ENCODE data around the gene KANSL2.

Gene KANSL2

DNA sequence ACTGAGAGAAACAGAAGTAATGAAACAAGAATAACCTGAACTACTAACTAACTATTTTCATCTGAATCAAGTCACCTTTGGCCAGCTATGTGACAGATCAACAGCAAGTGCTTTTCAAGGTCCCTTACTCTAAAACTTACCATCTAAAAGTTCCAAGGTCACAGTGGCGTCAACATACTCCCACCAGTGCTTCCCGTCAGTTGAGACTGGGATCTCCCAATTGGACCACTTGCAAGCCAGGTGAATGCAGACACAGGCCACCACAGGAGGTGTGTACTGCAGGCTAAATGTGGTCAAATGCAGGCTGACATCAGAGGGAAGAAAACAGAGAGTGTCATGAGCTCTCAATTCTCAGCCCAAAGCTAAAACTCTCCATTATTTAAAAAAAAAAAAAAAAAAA, 13.8 kb upstream of the KANSL2 start:
- Histone ChIP-seq H3K9me3 (ENCODE audit: low read length) (no peaks in the 10 kb centered on the region), H3K36me3 (ENCODE audit: insufficient read depth, low read length) (peaks cover 59% of the 10 kb centered on the region), H3K4me3 (ENCODE audit: low read depth in 1 of 2, low read length in 2 of 2) (no peak overlapping the region), H3K27me3 (ENCODE audit: control insufficient read depth in 1 of 2, insufficient read depth in 2 of 2, low read length in 2 of 2) (no peaks in the 10 kb centered on the region), H3K27ac (ENCODE audit: low read depth, low read length) (no peak overlapping the region), H3K4me1 (ENCODE audit: insufficient read depth, low read length) (peaks cover 12% of the 10 kb centered on the region), H3K9ac (ENCODE audit: low read length) (no peak overlapping the region)

DNA sequence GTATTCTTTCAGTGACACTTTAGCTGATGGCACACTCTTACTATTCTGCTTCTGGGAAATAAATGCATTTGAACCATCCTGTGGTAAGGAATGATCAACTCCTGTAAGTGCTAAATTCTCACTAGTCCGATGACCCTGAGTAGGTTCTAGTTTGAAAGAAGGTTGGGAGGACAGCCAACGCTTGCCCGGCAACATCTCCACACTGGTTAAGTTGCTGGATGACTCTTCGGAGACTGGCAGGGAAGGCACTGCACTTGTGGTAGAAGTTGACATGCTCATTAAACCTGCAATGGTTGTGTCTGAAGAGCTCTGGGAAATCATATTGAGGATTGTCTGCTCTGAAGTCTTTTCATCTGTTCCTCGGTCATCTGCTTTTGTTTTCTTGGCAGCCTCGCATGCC, 12.0 kb upstream of the KANSL2 start:
- Histone ChIP-seq H3K4me1 (ENCODE audit: insufficient read depth, low read length) (peaks cover 21% of the 10 kb centered on the region), H3K27me3 (ENCODE audit: control insufficient read depth in 1 of 2, insufficient read depth in 2 of 2, low read length in 2 of 2) (no peaks in the 10 kb centered on the region), H3K9me3 (ENCODE audit: low read length) (no peaks in the 10 kb centered on the region), H3K9ac (ENCODE audit: low read length) (no peak overlapping the region), H3K27ac (ENCODE audit: low read depth, low read length) (no peak overlapping the region), H3K36me3 (ENCODE audit: insufficient read depth, low read length) (peaks cover 53% of the 10 kb centered on the region), H3K4me3 (ENCODE audit: low read depth in 1 of 2, low read length in 2 of 2) (no peak overlapping the region)

- H3K9ac ChIP-seq (ENCODE audit: low read length): no peak overlapping the region
- H3K9me3 ChIP-seq (ENCODE audit: low read length): no peaks in the 10 kb centered on the region
- H3K4me3 ChIP-seq (ENCODE audit: low read depth in 1 of 2, low read length in 2 of 2): no peak overlapping the region
- peaks cover 21% of the 10 kb centered on the region for H3K4me1 ChIP-seq (ENCODE audit: insufficient read depth, low read length)
- H3K36me3 ChIP-seq (ENCODE audit: insufficient read depth, low read length): peaks cover 53% of the 10 kb centered on the region
- H3K27ac ChIP-seq (ENCODE audit: low read depth, low read length): no peak overlapping the region
- H3K27me3 ChIP-seq (ENCODE audit: control insufficient read depth in 1 of 2, insufficient read depth in 2 of 2, low read length in 2 of 2): no peaks in the 10 kb centered on the region
Observed at GRCh38 chr12:48693572-48693971, 11.5 kb upstream of the KANSL2 start.

DNA sequence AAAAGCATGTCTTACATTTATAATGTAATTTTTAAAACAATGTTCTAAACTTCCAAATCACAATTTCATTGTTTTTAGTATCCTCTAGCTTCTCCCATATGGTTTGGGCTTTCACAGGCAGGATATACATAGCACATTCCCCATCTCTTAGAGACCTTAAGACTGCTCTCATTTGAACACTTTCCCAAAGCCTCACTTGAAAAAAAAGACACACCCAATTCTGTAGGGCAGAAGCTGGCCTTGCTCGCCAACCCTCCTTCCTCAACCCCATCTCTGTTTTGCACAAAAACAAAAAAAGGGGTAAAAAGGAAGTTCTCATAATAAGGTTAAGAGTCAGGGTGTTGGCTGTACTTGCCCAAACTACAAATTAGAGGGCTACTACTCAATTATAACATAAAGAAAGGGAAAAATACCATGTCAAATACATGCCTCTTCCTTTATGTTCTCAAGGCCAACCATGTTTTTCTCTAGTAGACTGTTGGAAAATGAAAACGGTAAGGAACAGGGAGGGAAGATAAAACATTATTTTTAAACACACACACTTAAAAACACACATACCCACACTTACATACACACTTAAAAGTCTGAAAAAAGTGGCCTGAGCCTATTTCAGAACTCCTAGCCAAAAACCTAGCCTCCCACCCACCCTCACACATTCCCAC, 9.9 kb upstream of the KANSL2 start:
- Histone ChIP-seq H3K9me3 (ENCODE audit: low read length) (no peaks in the 10 kb centered on the region), H3K27ac (ENCODE audit: low read depth, low read length) (no peak overlapping the region), H3K4me1 (ENCODE audit: insufficient read depth, low read length) (peaks cover 21% of the 10 kb centered on the region), H3K36me3 (ENCODE audit: insufficient read depth, low read length) (peaks cover 52% of the 10 kb centered on the region), H3K9ac (ENCODE audit: low read length) (no peak overlapping the region), H3K4me3 (ENCODE audit: low read depth in 1 of 2, low read length in 2 of 2) (no peak overlapping the region), H3K27me3 (ENCODE audit: control insufficient read depth in 1 of 2, insufficient read depth in 2 of 2, low read length in 2 of 2) (no peaks in the 10 kb centered on the region)

DNA sequence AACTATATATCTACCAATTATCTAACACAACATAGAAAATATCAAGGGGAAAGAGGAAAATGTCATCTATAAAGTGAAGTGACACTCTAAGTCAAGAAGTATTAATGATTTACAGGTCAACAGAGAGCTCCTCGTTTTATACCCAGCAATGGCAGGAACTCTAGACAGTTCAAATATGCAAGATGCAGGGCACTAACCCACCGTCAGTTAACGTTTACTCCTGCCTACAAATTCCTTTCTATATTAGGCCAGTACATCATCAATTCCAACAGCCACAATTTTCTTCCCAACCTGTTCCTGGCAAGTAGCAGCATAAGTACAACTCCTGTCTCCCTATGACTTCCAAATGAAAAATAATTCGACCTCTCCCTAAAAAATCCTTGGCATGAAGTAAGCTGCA, 9.0 kb upstream of the KANSL2 start:
- H3K4me3 ChIP-seq (ENCODE audit: low read depth in 1 of 2, low read length in 2 of 2): no peak overlapping the region
- H3K27ac ChIP-seq (ENCODE audit: low read depth, low read length): no peak overlapping the region
- H3K27me3 ChIP-seq (ENCODE audit: control insufficient read depth in 1 of 2, insufficient read depth in 2 of 2, low read length in 2 of 2): no peaks in the 10 kb centered on the region
- H3K9ac ChIP-seq (ENCODE audit: low read length): no peak overlapping the region
- peaks cover 52% of the 10 kb centered on the region for H3K36me3 ChIP-seq (ENCODE audit: insufficient read depth, low read length)
- H3K4me1 ChIP-seq (ENCODE audit: insufficient read depth, low read length): peaks cover 21% of the 10 kb centered on the region
- no peaks in the 10 kb centered on the region for H3K9me3 ChIP-seq (ENCODE audit: low read length)

GRCh38 chr12:48690436-48690835, 8.4 kb upstream of the KANSL2 start:
- H3K4me3 ChIP-seq (ENCODE audit: low read depth in 1 of 2, low read length in 2 of 2): no peak overlapping the region
- H3K4me1 ChIP-seq (ENCODE audit: insufficient read depth, low read length): peaks cover 21% of the 10 kb centered on the region
- no peak overlapping the region for H3K9ac ChIP-seq (ENCODE audit: low read length)
- H3K9me3 ChIP-seq (ENCODE audit: low read length): no peaks in the 10 kb centered on the region
- H3K27ac ChIP-seq (ENCODE audit: low read depth, low read length): no peak overlapping the region
- H3K36me3 ChIP-seq (ENCODE audit: insufficient read depth, low read length): peaks cover 48% of the 10 kb centered on the region
- no peaks in the 10 kb centered on the region for H3K27me3 ChIP-seq (ENCODE audit: control insufficient read depth in 1 of 2, insufficient read depth in 2 of 2, low read length in 2 of 2)

- no peaks in the 10 kb centered on the region for H3K9me3 ChIP-seq (ENCODE audit: low read length)
- no peaks in the 10 kb centered on the region for H3K27me3 ChIP-seq (ENCODE audit: control insufficient read depth in 1 of 2, insufficient read depth in 2 of 2, low read length in 2 of 2)
- peaks cover 32% of the 10 kb centered on the region for H3K36me3 ChIP-seq (ENCODE audit: insufficient read depth, low read length)
- no peak overlapping the region for H3K4me3 ChIP-seq (ENCODE audit: low read depth in 1 of 2, low read length in 2 of 2)
- no peak overlapping the region for H3K9ac ChIP-seq (ENCODE audit: low read length)
- peaks cover 21% of the 10 kb centered on the region for H3K4me1 ChIP-seq (ENCODE audit: insufficient read depth, low read length)
- no peak overlapping the region for H3K27ac ChIP-seq (ENCODE audit: low read depth, low read length)
Observed at GRCh38 chr12:48688836-48689235, 6.8 kb upstream of the KANSL2 start.

DNA sequence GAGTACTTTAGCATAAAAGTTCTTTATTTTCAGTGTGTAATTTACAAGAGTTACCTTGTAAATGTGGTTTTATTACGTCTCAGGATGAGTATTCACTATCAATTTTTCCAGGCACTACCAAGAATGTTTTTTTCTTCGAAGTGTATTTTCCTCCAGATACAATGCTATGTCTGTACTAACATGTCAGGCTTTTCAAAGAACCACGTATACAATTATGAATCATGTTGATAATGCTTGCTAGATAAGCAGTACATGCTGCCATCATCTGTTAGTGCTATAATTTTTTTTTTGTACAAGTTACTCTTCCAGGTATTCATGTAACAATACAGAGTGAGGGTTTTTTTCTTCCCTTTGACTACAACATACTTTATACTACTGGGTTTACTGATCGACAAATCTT, 5.6 kb upstream of the KANSL2 start:
- Histone ChIP-seq H3K4me3 (ENCODE audit: low read depth in 1 of 2, low read length in 2 of 2) (no peak overlapping the region), H3K36me3 (ENCODE audit: insufficient read depth, low read length) (peaks cover 20% of the 10 kb centered on the region), H3K9ac (ENCODE audit: low read length) (no peak overlapping the region), H3K4me1 (ENCODE audit: insufficient read depth, low read length) (peaks cover 21% of the 10 kb centered on the region), H3K9me3 (ENCODE audit: low read length) (no peaks in the 10 kb centered on the region), H3K27ac (ENCODE audit: low read depth, low read length) (no peak overlapping the region), H3K27me3 (ENCODE audit: control insufficient read depth in 1 of 2, insufficient read depth in 2 of 2, low read length in 2 of 2) (no peaks in the 10 kb centered on the region)

- H3K9ac ChIP-seq (ENCODE audit: low read length): no peak overlapping the region
- peaks cover 18% of the 10 kb centered on the region for H3K4me1 ChIP-seq (ENCODE audit: insufficient read depth, low read length)
- H3K9me3 ChIP-seq (ENCODE audit: low read length): no peaks in the 10 kb centered on the region
- no peak overlapping the region for H3K4me3 ChIP-seq (ENCODE audit: low read depth in 1 of 2, low read length in 2 of 2)
- no peaks in the 10 kb centered on the region for H3K27me3 ChIP-seq (ENCODE audit: control insufficient read depth in 1 of 2, insufficient read depth in 2 of 2, low read length in 2 of 2)
- no peak overlapping the region for H3K27ac ChIP-seq (ENCODE audit: low read depth, low read length)
- peaks cover 14% of the 10 kb centered on the region for H3K36me3 ChIP-seq (ENCODE audit: insufficient read depth, low read length)
Observed at GRCh38 chr12:48686615-48687334, 4.7 kb upstream of the KANSL2 start.

- Histone ChIP-seq H3K4me1 (ENCODE audit: insufficient read depth, low read length) (peaks cover 12% of the 10 kb centered on the region), H3K9me3 (ENCODE audit: low read length) (no peaks in the 10 kb centered on the region), H3K36me3 (ENCODE audit: insufficient read depth, low read length) (peaks cover 7% of the 10 kb centered on the region), H3K9ac (ENCODE audit: low read length) (no peak overlapping the region), H3K27ac (ENCODE audit: low read depth, low read length) (no peak overlapping the region), H3K4me3 (ENCODE audit: low read depth in 1 of 2, low read length in 2 of 2) (no peak overlapping the region), H3K27me3 (ENCODE audit: control insufficient read depth in 1 of 2, insufficient read depth in 2 of 2, low read length in 2 of 2) (no peaks in the 10 kb centered on the region)
Observed at GRCh38 chr12:48686037-48686595, 4.1 kb upstream of the KANSL2 start.

- no peak overlapping the region for H3K9ac ChIP-seq (ENCODE audit: low read length)
- peaks cover 23% of the 10 kb centered on the region for H3K4me1 ChIP-seq (ENCODE audit: insufficient read depth, low read length)
- peaks cover 18% of the 10 kb centered on the region for H3K36me3 ChIP-seq (ENCODE audit: insufficient read depth, low read length)
- H3K4me3 ChIP-seq (ENCODE audit: low read depth in 1 of 2, low read length in 2 of 2): no peak overlapping the region
- H3K9me3 ChIP-seq (ENCODE audit: low read length): no peaks in the 10 kb centered on the region
- no peak overlapping the region for H3K27ac ChIP-seq (ENCODE audit: low read depth, low read length)
- H3K27me3 ChIP-seq (ENCODE audit: control insufficient read depth in 1 of 2, insufficient read depth in 2 of 2, low read length in 2 of 2): no peaks in the 10 kb centered on the region
Observed at GRCh38 chr12:48683534-48683933, 1.5 kb upstream of the KANSL2 start.
